GM19455 (cell line): ENCODE measurements around the gene SPO11.
"Not testable (repeated sequence)": the region's sequence is repeated elsewhere in the genome, so short reads cannot be mapped to it uniquely, and the experiment has no call there.

Experiments used
- ATAC-seq: cut with Tn5 transposase; IDR thresholded peaks from one replicate; pipeline ENCODE4 v1.9.1; 2021; ENCODE audit not compliant: unreplicated experiment

Gene SPO11

GRCh38 chr20:57335392-57335791, 5.8 kb downstream of the SPO11 start:
- ATAC-seq = no peak

GRCh38 chr20:57341663-57342062, 12.1 kb downstream of the SPO11 start:
- no peak for ATAC-seq

- ATAC-seq = no peak
These were observed 13.2 kb downstream of the SPO11 start for GRCh38 chr20:57342829-57343228.

- no peak for ATAC-seq
These were observed 16.9 kb downstream of the SPO11 start for GRCh38 chr20:57346477-57346876.

GRCh38 chr20:57347393-57347792, 17.8 kb downstream of the SPO11 start:
- no peak for ATAC-seq

DNA sequence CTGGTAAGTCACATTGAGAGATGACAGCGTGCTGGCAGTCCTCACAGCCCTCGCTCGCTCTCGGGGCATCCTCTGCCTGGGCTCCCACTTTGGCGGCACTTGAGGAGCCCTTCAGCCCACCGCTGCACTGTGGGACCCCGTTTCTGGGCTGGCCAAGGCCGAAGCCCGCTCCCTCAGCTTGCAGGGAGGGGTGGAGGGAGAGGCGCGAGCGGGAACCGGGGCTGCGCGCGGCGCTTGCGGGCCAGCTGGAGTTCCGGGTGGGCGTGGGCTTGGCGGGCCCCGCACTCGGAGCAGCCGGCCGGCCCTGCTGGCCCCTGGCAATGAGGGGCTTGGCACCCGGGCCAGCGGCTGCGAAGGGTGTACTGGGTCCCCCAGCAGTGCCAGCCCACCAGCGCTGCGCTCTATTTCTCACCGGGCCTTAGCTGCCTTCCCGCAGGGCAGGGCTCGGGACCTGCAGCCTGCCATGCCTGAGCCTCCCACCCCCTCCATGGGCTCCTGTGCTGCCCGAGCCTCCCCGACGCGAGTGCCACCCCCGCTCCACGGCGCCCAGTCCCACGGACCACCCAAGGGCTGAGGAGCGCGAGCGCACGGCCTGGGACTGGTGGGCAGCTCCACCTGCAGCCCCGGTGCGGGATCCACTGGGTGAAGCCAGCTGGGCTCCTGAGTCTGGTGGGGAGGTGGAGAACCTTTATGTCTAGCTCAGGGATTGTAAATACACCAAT, 18.8 kb downstream of the SPO11 start:
- not testable (repeated sequence) for ATAC-seq

GRCh38 chr20:57348922-57349574, 19.4 kb downstream of the SPO11 start:
- ATAC-seq = not testable (repeated sequence)

- no peak for ATAC-seq
These were observed 20.6 kb downstream of the SPO11 start for GRCh38 chr20:57350081-57350710.

GRCh38 chr20:57350726-57351041, 21.1 kb downstream of the SPO11 start:
- ATAC-seq = not testable (repeated sequence)

GRCh38 chr20:57351042-57351783, 21.6 kb downstream of the SPO11 start, which contains the start of gene RAE1:
RAE1 (plus strand) TSS chr20:57351255; CDS start chr20:57354039, 2,784 bp downstream.
- peak; percentile 84 for ATAC-seq

DNA sequence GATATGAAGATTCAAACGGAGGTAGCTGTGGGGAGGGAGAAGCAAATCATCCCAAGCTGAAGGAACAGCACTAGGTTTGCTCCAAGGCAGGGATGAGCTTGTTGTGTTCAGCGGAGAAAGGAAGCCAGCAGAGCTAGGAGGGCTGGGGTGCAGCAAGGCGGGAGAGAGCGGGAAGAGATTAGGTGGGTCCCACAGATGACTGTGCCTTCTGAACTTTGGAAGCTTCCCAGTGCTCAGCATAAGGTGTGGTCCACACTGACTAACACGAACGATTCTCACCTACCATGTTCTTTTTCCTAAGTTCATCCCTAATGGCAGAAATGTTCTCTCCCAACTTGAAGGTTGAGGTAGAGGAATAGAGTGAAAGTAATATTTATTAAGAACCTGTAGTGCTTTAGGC, 22.7 kb downstream of the SPO11 start:
- ATAC-seq = no peak

- no peak for ATAC-seq
These were observed 23.7 kb downstream of the SPO11 start for GRCh38 chr20:57353351-57353750.

DNA sequence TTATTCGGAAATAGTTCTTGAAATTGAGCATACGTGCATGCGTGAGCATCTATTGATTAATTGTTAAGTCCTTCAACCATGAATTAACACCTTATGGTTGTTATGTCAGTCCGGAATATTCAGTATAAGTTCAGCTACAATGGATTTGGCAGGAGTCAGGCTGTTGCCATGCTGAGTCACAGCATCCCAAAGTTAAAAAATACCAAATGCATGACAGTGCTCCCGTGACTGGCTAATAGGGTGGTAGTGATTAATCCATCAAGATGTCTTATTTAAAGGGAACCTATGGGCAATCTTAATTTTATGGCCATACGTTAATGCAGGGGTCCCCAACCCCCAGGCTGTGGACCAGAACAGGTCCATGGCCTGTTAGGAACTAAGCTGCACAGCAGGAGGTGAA, 31.9 kb downstream of the SPO11 start:
- no peak for ATAC-seq

GRCh38 chr20:57364451-57364850, 34.8 kb downstream of the SPO11 start:
- ATAC-seq = no peak

DNA sequence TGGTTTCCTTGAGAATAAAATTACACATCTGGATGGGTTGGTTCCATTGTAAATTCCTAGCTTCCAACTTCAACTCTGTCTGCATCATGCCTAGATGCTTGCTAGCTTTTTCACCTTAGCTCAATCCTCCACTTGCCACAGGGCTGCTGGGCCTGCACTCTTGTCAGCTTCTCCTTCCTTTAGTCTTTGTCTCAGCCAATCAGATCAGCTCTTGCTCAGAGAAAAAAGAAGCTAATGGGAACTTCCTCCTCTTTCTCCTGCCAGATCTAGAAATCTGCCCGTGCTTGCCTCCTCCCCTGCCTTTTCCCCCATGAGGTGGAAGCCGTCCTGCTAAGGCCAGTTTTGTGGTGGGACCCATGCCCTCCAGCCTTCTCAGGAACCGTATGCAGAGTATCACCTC, 40.0 kb downstream of the SPO11 start:
- ATAC-seq = no peak

- no peak for ATAC-seq
These were observed 40.7 kb downstream of the SPO11 start for GRCh38 chr20:57370316-57370715.

DNA sequence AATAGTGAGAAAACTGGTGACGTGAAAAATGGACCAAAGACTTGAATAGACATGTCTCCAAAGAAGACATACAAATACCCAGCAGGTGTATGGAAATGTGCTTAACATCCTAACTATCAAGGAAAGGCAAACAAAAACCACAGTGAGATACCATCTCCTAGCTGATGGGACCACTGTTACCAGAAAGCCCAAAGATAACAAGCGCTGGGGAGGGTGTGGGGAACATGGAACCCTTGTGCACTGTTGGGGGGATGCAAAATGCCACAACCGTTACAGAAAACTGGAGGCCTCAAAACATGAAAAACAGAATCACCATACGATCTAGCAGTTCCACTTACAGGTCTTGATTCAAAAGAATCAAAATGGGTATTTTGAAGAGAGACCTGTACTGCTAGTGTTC, 41.8 kb downstream of the SPO11 start:
- ATAC-seq = no peak

GRCh38 chr20:57372157-57372556, 42.6 kb downstream of the SPO11 start:
- ATAC-seq = no peak

GRCh38 chr20:57372581-57373350, 43.2 kb downstream of the SPO11 start:
- ATAC-seq = no peak

DNA sequence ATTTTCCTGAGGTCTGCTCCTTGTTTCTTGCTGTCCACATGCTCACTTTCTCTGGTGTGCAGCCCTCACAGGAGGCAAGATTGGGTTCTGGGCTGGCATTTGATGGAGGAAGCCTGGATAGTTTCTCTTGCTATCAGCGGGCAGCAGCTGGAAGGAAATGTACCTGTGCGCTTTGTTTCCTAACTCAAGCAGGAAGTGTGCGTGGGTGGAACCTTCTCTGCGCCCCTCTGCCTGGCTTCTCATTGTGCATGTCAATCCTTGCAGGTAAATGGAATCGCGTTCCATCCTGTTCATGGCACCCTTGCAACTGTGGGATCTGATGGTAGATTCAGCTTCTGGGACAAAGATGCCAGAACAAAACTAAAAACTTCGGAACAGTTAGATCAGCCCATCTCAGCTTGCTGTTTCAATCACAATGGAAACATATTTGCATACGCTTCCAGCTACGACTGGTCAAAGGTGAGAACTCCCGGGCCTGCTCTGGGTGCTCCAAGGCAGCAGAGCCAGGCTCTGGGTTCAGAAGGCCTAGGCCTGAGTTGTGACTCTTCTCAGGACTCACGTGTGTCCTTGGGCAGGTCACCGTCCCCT, 44.8 kb downstream of the SPO11 start:
- ATAC-seq = no peak
